ENCODE data around the gene INVS. TPM values are rescaled to one million over a fixed set of nuclear protein-coding genes. Genes with fewer than 3 reads are reported as not detected.

The INVS gene
- total RNA-seq, 1 donor from 2014 or later, result 27.6 TPM

DNA sequence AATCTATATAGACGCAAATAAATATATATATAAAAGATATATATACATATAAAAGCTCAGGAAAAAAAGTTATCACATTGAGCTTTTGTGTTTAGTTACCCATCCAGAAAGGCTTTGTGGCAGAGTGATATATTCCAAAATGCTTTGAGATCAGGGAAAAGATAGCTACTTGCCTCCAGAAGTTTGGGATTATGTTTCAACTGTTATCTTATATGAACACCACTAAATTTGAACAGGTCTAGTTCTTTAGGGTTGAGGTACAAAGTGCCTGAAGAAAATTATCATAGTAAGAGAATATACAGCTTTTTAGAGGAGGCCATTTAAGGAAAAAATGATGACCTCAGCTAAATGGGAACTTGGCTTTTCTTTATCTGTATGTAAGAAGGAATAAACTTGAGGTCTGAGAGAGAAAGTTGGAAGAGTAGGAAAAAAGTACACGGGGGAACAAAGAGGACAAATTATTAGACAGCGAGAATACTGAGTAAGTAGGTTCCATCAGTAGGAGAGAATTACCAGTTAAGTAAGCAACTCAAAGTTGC lies 2.6 kb upstream of the INVS start:
- no peaks in the 10 kb centered on the region for H3K9me3 Mint-ChIP-seq
- H3K4me1 Mint-ChIP-seq, result peaks cover 20% of the 10 kb centered on the region
- no peaks in the 10 kb centered on the region for H3K27me3 Mint-ChIP-seq (ENCODE audit: low read depth)
- H3K36me3 Mint-ChIP-seq, result peaks cover 3% of the 10 kb centered on the region
- H3K27ac Mint-ChIP-seq, result peak overlapping the region; percentile 82
- H3K4me3 Mint-ChIP-seq, result peak overlapping the region; percentile 35
- DNase-seq (ENCODE audit: low spot score in 2 of 2, unreplicated experiment in 2 of 2), result no peak
- TF ChIP-seq, protein P1, sequence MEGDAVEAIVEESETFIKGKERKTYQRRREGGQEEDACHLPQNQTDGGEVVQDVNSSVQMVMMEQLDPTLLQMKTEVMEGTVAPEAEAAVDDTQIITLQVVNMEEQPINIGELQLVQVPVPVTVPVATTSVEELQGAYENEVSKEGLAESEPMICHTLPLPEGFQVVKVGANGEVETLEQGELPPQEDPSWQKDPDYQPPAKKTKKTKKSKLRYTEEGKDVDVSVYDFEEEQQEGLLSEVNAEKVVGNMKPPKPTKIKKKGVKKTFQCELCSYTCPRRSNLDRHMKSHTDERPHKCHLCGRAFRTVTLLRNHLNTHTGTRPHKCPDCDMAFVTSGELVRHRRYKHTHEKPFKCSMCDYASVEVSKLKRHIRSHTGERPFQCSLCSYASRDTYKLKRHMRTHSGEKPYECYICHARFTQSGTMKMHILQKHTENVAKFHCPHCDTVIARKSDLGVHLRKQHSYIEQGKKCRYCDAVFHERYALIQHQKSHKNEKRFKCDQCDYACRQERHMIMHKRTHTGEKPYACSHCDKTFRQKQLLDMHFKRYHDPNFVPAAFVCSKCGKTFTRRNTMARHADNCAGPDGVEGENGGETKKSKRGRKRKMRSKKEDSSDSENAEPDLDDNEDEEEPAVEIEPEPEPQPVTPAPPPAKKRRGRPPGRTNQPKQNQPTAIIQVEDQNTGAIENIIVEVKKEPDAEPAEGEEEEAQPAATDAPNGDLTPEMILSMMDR (IDR thresholded peaks at IDR 0.05; ENCODE audit: unreplicated experiment), result no peak

DNA sequence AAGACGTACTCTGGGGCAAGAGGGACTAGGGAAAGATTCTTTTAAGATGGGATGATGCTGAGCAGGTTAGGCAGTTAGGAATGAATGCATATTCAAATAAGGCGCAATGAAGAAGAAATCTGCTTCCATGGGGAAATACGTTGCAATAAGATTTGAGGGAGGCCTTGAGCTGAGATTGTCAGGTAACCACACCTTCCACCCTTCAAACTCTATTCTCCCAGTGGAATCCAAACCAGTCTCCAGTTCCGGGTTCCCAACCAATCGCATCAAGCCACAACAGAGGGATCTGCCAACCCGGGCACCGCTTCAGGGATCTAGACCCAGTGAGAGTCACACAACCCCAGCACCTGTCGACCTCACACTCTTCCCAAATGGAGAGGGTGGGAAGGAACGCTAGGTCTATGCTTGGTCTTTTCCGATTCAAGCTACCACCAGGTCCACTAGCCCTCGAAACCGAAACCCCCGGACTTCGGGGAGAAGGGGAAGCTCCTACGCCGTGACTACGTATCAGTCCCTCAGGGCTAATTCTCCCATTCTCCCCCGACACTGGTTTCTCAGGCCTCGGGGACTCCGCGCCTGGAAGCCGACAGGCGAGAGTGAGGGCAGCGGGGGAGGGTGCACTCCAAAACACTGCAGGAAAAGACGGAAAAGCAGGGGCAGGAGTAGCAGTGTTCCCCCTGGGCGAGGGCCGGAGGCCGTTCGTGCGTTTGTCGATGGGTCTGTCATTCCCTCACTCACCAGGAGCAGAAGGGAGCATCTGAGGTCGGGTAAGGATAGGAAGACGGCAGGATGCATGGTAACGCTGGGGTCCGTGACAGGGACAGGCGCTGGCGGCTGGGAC lies 777 bp upstream of the INVS start:
- Mint-ChIP-seq H3K27me3 (ENCODE audit: low read depth) (no peaks in the 10 kb centered on the region), H3K4me3 (peak overlapping the region; percentile 98), H3K27ac (peak overlapping the region; percentile 99), H3K9me3 (no peaks in the 10 kb centered on the region), H3K4me1 (peaks cover 20% of the 10 kb centered on the region), H3K36me3 (peaks cover 3% of the 10 kb centered on the region)
- DNase-seq (ENCODE audit: low spot score in 2 of 2, unreplicated experiment in 2 of 2), result peak; percentile 22 to 60
- TF ChIP-seq, protein P1 (IDR thresholded peaks at IDR 0.05; ENCODE audit: unreplicated experiment), result no peak

DNA sequence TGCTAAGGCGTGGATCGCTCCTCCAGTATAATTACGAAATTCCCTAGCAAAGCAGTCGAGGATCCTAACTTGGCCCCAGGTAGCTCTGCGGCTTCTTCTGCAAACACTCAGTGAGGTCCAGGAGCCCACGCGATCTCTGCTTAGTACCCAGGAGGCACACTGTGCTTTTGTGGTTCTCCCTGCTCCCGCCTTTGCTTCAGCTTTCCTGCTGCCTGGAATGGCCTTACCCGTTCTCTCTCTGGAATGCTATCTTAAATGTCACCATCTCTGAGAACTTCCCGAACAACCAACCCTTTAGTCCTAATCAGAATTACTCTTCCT lies 639 bp downstream of the INVS start:
- peak overlapping the region; percentile 98 for H3K4me3 Mint-ChIP-seq
- peaks cover 3% of the 10 kb centered on the region for H3K36me3 Mint-ChIP-seq
- no peaks in the 10 kb centered on the region for H3K27me3 Mint-ChIP-seq (ENCODE audit: low read depth)

DNA sequence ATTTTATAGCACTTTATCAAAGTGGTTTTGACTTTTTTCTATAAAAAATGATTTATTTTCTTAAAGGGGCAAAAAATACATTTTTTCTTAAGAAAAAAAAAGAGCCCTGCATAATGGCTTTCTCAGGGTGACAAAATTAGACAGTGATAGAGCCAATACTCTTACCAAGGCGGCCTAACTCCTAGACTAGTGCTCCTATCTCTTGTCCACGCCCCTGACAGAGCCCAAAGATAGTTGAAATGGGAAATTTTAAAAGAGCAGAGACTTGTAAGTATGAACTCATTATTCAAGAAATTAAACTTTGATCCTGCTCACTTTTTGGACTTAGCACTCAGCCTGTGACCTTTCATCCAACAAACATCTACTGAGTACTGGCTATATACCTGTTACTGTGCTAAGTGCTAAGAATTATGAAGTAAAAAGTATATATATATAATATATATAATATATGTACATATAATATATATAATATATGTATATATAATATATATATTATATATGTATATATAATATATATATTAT lies 1.2 kb downstream of the INVS start:
- H3K9me3 Mint-ChIP-seq, result no peaks in the 10 kb centered on the region
- H3K36me3 Mint-ChIP-seq, result peaks cover 4% of the 10 kb centered on the region
- TF ChIP-seq, protein P1 (IDR thresholded peaks at IDR 0.05; ENCODE audit: unreplicated experiment), result no peak
- peaks cover 20% of the 10 kb centered on the region for H3K4me1 Mint-ChIP-seq
- peak overlapping the region; percentile 93 for H3K27ac Mint-ChIP-seq
- H3K4me3 Mint-ChIP-seq, result peak overlapping the region; percentile 98
- DNase-seq (ENCODE audit: low spot score in 2 of 2, unreplicated experiment in 2 of 2), result no peak
- no peaks in the 10 kb centered on the region for H3K27me3 Mint-ChIP-seq (ENCODE audit: low read depth)

More for the DNA sequence above, 639 bp downstream of the INVS start:
- peaks cover 20% of the 10 kb centered on the region for H3K4me1 Mint-ChIP-seq
- peak in 1 of 2 experiments; percentile 41 for DNase-seq (ENCODE audit: low spot score in 2 of 2, unreplicated experiment in 2 of 2)
- TF ChIP-seq, protein P1 (IDR thresholded peaks at IDR 0.05; ENCODE audit: unreplicated experiment), result no peak
- no peaks in the 10 kb centered on the region for H3K9me3 Mint-ChIP-seq
- H3K27ac Mint-ChIP-seq, result peak overlapping the region; percentile 93

DNA sequence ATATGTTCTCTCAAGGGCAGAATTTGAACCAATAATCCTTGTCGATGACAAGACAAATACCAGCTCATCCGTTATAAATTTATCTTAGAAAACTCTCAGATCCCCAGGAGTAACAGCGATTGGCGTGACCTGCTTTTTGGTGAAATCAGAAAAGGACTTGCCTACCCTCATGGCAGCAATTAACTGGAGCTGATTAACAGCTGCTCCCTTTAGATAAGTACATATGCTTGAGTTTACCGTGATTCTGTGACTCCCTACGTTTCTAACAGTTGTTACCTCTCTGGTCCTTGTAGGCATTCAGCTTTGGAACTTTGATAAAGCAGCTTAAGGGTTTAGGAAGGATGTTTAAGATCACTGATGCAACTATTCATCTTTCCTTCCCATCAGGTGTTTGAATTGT lies 2.6 kb downstream of the INVS start:
- Mint-ChIP-seq H3K4me1 (peaks cover 13% of the 10 kb centered on the region), H3K4me3 (no peak overlapping the region), H3K27ac (no peak overlapping the region), H3K9me3 (no peaks in the 10 kb centered on the region), H3K36me3 (peaks cover 4% of the 10 kb centered on the region), H3K27me3 (ENCODE audit: low read depth) (no peaks in the 10 kb centered on the region)
- TF ChIP-seq, protein P1 (IDR thresholded peaks at IDR 0.05; ENCODE audit: unreplicated experiment), result no peak
- no peak for DNase-seq (ENCODE audit: low spot score in 2 of 2, unreplicated experiment in 2 of 2)

Measured in mesothelial cell of epicardium (in vitro differentiated cells).